NCI-H82 treated with DMSO at 0.1 percent for 48 hours (cell line): ENCODE results near the gene RPTOR.
"Not testable (repeated sequence)": the region's sequence is repeated elsewhere in the genome, so short reads cannot be mapped to it uniquely, and the experiment has no call there.

Experiments used
- DNase-seq: peaks from one replicate; lab custom pipeline; 2025; ENCODE audit not compliant: unreplicated experiment; lab: John Stamatoyannopoulos, UW

RPTOR gene

GRCh38 chr17:80868022-80868609 is 323.5 kb downstream of the RPTOR start:
- DNase-seq, result no peak

- DNase-seq, result no peak
Measured at GRCh38 chr17:80869481-80870145, 325.0 kb downstream of the RPTOR start.

- no peak for DNase-seq
Measured at GRCh38 chr17:80870401-80870800, 325.8 kb downstream of the RPTOR start.

DNA sequence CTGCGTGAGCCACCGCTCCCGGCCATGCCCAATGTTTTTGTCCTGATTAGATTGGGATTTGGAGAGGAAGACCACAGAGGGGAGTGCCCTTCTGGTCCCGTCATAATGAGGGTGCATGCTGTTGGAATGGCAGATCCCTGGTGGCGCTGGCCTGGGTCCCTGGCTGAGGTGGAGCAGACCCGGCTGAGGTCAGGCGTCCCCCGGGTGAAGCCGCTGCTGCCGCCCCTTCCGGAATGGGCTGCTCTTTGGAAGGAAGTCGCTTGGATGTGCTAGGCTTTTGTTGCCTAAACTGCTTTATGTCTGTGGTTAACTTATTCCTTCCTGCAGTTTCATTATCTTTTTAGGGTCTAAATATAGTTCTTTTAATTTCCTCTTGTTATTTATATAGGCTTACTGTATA is 326.7 kb downstream of the RPTOR start:
- no peak for DNase-seq

GRCh38 chr17:80872001-80872500 is 327.4 kb downstream of the RPTOR start:
- no peak for DNase-seq

GRCh38 chr17:80872501-80873306 is 328.1 kb downstream of the RPTOR start:
- no peak for DNase-seq

- DNase-seq, result no peak
Measured at GRCh38 chr17:80873307-80873951, 328.8 kb downstream of the RPTOR start.

- no peak for DNase-seq
Measured at GRCh38 chr17:80874866-80875445, 330.3 kb downstream of the RPTOR start.

- DNase-seq, result not testable (repeated sequence)
Measured at GRCh38 chr17:80875480-80875995, 330.9 kb downstream of the RPTOR start.

DNA sequence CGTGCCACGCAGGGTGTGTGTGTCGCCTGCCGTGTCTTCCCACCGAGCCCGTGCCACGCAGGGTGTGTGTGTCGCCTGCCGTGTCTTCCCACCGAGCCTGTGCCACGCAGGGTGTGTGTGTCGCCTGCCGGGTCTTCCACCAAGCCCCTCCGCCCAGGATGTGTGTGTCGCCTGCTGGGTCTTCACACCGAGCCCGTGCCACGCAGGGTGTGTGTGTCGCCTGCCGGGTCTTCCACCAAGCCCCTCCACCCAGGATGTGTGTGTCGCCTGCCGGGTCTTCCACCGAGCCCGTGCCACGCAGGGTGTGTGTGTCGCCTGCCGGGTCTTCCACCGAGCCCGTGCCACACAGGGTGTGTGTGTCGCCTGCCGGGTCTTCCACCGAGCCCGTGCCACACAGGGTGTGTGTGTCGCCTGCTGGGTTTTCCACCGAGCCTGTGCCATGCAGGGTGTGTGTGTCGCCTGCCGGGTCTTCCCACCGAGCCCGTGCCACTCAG is 331.9 kb downstream of the RPTOR start:
- not testable (repeated sequence) for DNase-seq

GRCh38 chr17:80876950-80877728 is 332.5 kb downstream of the RPTOR start:
- no peak for DNase-seq

GRCh38 chr17:80877729-80878303 is 333.2 kb downstream of the RPTOR start:
- no peak for DNase-seq

- no peak for DNase-seq
Measured at GRCh38 chr17:80878876-80879722, 334.5 kb downstream of the RPTOR start.

DNA sequence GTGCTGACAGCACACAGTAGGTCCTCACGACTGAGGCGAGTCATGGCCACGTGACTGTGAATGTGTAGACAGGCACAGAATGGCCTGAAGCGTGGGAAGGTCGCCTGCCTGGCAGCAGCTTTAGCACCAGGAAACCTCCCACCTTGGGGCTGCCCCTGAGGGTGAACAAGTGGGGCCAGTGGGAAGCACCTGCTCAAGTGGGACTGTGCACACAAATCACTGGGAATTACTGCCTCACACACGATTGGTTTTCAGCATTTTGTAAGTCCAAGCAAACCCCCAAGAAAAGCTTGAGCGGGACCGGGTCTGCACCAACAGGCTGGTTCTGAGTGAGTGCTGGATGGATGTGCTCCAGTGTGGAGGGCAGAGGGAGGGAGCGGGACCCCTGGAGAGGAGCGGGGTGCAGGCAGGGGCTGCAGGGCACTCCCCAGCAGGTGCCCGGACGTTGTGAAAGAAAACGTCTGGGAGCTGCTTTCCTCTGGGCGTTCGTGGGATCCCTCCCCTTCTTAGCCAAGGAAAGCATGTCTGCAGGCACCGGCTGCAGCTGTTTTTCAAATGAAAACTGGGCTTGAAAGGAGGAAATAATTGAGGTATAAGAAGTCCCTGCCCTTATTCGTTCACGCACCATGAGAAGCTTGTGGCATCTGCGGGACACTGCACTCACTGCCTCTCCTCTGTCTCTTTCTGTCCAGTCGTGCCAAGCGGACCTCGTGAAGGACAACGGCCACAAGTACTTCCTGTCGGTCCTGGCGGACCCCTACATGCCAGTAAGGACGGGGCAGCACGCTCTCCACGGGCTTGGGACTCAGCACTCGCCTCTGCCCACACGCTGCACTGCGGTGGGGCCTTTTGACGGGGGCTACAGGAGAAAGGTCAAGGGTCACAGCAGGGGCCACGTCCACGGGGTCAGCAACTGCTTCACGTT is 335.3 kb downstream of the RPTOR start:
- DNase-seq, result no peak

GRCh38 chr17:80880648-80880985 is 336.0 kb downstream of the RPTOR start:
- DNase-seq, result no peak

DNA sequence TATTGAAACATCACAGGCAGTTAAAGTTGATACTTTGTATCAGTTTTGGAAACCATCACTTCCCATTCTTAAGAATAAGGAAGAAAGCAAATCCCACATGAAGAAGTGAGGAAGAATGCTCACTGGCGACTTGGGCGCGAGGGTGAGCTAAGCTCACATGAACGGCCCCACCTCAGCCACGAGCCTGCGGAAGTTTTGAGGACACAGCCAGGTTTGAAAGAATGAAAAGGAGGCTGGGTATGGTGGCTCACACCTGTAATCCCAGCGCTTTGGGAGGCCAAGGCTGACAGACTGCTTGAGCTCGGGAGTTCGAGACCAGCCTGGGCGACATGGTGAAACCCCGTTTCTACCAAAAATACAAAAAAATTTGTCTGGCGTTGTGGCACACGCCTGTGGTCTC is 336.7 kb downstream of the RPTOR start:
- DNase-seq, result no peak

GRCh38 chr17:80882323-80882722 is 337.7 kb downstream of the RPTOR start:
- no peak for DNase-seq
